ENCODE results near the gene DENND4A. TPM values are rescaled to one million over a fixed set of nuclear protein-coding genes. Genes with fewer than 3 reads are reported as not detected.

The DENND4A gene
- total and polyA plus RNA-seq, 10 of the 15 experiments (the other 5 are each of a cell fraction or from before 2014, with no cell fraction given), result 14.2 to 81.8 (median 34.1) TPM

- H3K27me3 ChIP-seq (replicated peaks in 1 of 2; ENCODE audit: control insufficient read depth in 2 of 2, insufficient read depth in 2 of 2, low read length in 1 of 2), result no peaks in the 10 kb centered on the region
- SMC1A ChIA-PET (ENCODE audit: uncharacterized antibody, unreplicated experiment), result interaction anchor here (0.6 to 1.3 kb wide), 10 partner anchors 9 to 116 kb away, joined by 3 to 4 read pairs (median 3); no protein-coding TSS in a partner anchor
- no peak overlapping the region for H3K4me2 ChIP-seq (ENCODE audit: control insufficient read depth, insufficient read depth)
- CTCF ChIA-PET, result interaction anchor here (0.6 to 0.7 kb wide), 2 partner anchors 98 to 716 kb away, joined by 3 read pairs; no protein-coding TSS in a partner anchor
- H2AFZ ChIP-seq (ENCODE audit: control insufficient read depth, low read depth, low read length), result no peak overlapping the region
- no peaks in the 10 kb centered on the region for H3K4me1 ChIP-seq (ENCODE audit: control insufficient read depth, insufficient read depth, low read length)
- H3K9me3 ChIP-seq (replicated peaks; ENCODE audit: control insufficient read depth, insufficient read depth, low read length), result no peaks in the 10 kb centered on the region
- H4K20me1 ChIP-seq (ENCODE audit: control insufficient read depth, insufficient read depth), result no peaks in the 10 kb centered on the region
- POLR2A ChIA-PET, result interaction anchor here (0.6 to 1.9 kb wide), 3 partner anchors 10 to 15 kb away, joined by 3 to 4 read pairs (median 3); no protein-coding TSS in a partner anchor
- no peak for FAIRE-seq
- RAD21 ChIA-PET (ENCODE audit: unreplicated experiment), result interaction anchor here (0.7 to 1.3 kb wide), 4 partner anchors 33 to 78 kb away, joined by 3 to 4 read pairs (median 4); no protein-coding TSS in a partner anchor
- no peak overlapping the region for H3K9ac ChIP-seq (ENCODE audit: control insufficient read depth, insufficient read depth, low read length)
- TF ChIP-seq SMARCA5 (IDR thresholded peaks at IDR 0.05) (0 out of 2 replicates have a peak, but pooled peaks have one; percentile 44), IRF5 (IDR thresholded peaks at IDR 0.05; ENCODE audit: borderline replicate concordance) (no peak)
- TF ChIP-seq, protein P1, sequence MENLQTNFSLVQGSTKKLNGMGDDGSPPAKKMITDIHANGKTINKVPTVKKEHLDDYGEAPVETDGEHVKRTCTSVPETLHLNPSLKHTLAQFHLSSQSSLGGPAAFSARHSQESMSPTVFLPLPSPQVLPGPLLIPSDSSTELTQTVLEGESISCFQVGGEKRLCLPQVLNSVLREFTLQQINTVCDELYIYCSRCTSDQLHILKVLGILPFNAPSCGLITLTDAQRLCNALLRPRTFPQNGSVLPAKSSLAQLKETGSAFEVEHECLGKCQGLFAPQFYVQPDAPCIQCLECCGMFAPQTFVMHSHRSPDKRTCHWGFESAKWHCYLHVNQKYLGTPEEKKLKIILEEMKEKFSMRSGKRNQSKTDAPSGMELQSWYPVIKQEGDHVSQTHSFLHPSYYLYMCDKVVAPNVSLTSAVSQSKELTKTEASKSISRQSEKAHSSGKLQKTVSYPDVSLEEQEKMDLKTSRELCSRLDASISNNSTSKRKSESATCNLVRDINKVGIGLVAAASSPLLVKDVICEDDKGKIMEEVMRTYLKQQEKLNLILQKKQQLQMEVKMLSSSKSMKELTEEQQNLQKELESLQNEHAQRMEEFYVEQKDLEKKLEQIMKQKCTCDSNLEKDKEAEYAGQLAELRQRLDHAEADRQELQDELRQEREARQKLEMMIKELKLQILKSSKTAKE (IDR thresholded peaks at IDR 0.05; ENCODE audit: low read depth, poor library complexity, severe bottlenecking), result no peak
- no peak overlapping the region for H3K4me3 ChIP-seq
- no TSS peak for BruUV-seq (replicated peaks)
- no peak for DNase-seq (ENCODE audit: low read depth, low spot score)
- intact Hi-C loops (cut with micrococcal nuclease; ENCODE audit: unreplicated experiment) (no loop called here), in situ Hi-C loops (cut with MboI) (no loop called here)
- no peak overlapping the region for H3K27ac ChIP-seq (ENCODE audit: control insufficient read depth, insufficient read depth)
- ATAC-seq, result no peak
- peaks cover 2% of the 10 kb centered on the region for H3K79me2 ChIP-seq (ENCODE audit: control insufficient read depth, insufficient read depth, low read length)
- peaks cover 2 to 14% of the 10 kb centered on the region in 2 experiments; a peak in 2 of 4 replicates for H3K36me3 ChIP-seq (ENCODE audit: control insufficient read depth in 2 of 2, insufficient read depth in 2 of 2, low read length in 1 of 2)
These were observed 44.8 kb downstream of the DENND4A start for GRCh38 chr15:65747265-65747664.

Data from GM12878 (cell line).